ENCODE results near the gene CACNA1E.
A peak's percentile ranks its signal among the peaks of the same experiment; 100 is the strongest.

Gene CACNA1E

DNA sequence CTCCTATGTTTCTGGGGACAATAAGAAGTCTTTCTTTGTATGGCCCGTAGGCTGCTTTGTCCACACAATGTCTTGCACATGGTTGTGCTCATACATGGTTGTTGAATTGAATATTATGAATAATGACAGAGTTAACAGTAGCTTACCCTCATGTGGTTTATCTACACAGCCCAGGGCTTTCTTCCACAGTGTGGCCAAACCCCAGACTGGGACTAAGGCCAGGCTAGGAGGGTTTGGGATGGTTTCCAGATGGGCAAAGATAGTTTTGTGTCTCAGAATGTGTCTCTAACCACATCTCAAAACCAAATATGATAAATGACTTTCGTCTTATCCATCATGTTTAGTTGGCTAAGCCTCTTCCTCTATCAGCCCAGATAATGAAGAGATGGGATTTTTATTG is 65.2 kb downstream of the CACNA1E start:
- DNase-seq (ENCODE audit: low read depth) = no peak
- no peak overlapping the region for H3K4me3 ChIP-seq (ENCODE audit: low read length)
- TF ChIP-seq, protein P1, sequence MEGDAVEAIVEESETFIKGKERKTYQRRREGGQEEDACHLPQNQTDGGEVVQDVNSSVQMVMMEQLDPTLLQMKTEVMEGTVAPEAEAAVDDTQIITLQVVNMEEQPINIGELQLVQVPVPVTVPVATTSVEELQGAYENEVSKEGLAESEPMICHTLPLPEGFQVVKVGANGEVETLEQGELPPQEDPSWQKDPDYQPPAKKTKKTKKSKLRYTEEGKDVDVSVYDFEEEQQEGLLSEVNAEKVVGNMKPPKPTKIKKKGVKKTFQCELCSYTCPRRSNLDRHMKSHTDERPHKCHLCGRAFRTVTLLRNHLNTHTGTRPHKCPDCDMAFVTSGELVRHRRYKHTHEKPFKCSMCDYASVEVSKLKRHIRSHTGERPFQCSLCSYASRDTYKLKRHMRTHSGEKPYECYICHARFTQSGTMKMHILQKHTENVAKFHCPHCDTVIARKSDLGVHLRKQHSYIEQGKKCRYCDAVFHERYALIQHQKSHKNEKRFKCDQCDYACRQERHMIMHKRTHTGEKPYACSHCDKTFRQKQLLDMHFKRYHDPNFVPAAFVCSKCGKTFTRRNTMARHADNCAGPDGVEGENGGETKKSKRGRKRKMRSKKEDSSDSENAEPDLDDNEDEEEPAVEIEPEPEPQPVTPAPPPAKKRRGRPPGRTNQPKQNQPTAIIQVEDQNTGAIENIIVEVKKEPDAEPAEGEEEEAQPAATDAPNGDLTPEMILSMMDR (conservative IDR thresholded peaks at IDR 0.05; ENCODE audit: low read depth, low read length) = no peak

DNA sequence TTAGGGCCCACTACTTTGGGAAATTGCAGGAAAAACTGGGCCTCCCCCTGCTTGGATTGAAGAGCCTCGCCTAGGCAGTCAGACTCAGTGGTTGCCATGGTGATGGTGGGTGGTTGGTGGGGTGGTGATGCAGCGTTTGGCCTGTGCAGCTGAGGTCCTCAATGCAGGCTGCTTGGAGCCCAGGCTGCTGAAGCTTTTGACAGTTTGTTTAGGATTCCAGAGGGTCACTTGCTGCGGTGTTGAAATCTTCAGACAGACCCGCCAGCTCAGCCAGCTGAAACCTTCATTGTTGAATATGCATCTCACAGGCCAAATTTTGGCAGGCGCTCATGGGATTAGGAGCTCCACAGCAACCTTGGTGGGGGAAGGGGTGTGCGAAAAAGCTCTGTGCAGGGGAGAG is 67.9 kb downstream of the CACNA1E start:
- TF ChIP-seq, protein P1 (conservative IDR thresholded peaks at IDR 0.05; ENCODE audit: low read depth, low read length) = no peak
- peak; percentile 2 for DNase-seq (ENCODE audit: low read depth)
- no peak overlapping the region for H3K4me3 ChIP-seq (ENCODE audit: low read length)

DNA sequence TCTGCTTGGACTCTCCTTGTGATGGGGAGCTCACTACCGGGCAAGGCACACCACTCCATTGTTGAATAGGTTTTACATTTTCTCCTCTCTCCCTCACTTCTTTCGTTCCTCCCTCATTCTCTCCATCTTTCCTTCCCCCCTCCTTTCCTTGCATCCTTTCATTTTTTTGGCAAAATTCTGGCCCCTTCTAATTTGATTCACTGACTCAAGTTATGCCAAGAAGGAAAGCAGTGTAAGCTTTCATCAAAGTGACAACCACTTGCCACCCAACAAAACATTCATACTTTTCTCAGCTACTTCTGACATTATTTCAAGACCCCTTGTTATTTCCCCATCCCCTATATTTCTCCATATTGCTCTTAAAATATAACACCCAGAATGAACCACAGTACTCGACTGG is 68.4 kb downstream of the CACNA1E start:
- no peak overlapping the region for H3K4me3 ChIP-seq (ENCODE audit: low read length)
- DNase-seq (ENCODE audit: low read depth) = no peak
- TF ChIP-seq, protein P1 (conservative IDR thresholded peaks at IDR 0.05; ENCODE audit: low read depth, low read length) = no peak

DNA sequence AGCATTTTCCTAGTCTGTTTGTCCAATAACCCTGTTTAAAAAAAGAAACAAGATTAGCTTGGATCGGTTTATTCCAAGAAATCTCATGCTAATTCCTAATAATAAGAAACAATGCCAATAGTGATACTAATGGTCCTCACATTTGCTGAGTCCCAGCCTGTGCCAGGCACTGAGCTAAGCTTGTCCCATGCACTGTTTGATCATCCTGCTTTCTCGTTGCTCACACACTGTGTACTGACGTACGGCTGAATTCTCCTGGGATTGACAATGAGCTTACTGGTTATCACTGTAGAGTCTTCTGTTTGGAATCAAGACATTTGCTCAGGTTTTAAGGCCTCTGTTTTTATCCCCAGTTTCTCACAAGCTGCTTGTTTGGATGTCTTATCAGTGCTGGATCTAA is 71.1 kb downstream of the CACNA1E start:
- peak; percentile 4 for DNase-seq (ENCODE audit: low read depth)
- no peak overlapping the region for H3K4me3 ChIP-seq (ENCODE audit: low read length)
- TF ChIP-seq, protein P1 (conservative IDR thresholded peaks at IDR 0.05; ENCODE audit: low read depth, low read length) = no peak

DNA sequence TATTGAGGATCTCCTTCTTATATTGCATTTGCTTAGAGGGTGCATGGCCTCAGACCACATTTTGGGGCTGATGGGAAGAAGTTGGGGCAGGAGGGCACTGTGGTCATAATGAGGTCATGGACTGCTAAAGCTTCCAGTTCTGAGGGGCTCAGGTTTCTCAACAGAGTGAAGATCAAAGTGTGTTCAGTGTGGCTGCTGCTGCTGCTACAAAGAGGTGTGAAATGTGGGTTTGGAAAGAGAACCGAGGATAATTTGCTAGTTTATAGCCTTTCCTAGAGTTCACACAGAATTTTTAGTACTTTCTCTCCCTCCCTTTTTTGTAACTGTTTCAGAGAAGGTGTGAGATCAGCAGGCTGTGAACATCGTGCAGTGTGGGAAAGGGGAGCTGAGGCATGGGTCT is 73.3 kb downstream of the CACNA1E start:
- TF ChIP-seq, protein P1 (conservative IDR thresholded peaks at IDR 0.05; ENCODE audit: low read depth, low read length) = no peak
- H3K4me3 ChIP-seq (ENCODE audit: low read length) = no peak overlapping the region
- no peak for DNase-seq (ENCODE audit: low read depth)

DNA sequence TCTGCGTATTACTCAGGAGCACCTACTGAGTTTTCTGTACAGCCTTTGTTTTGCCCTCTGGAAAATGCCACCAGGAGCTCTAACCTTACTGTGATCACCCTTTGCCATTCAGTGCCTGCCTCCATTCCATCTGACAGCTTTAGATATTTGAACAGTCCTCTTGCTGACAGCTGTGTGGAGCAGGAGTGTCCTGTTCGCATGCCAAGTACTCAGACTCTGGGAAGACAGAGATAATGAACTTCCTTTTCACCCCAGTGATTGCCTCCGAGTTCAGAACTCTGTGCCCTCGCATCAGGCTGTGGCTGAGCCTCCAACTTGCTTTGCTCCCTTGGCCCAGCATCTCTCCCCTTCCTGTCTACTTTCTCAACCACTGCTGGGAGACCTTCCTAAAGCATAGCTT is 74.0 kb downstream of the CACNA1E start:
- H3K4me3 ChIP-seq (ENCODE audit: low read length) = no peak overlapping the region
- no peak for DNase-seq (ENCODE audit: low read depth)
- TF ChIP-seq, protein P1 (conservative IDR thresholded peaks at IDR 0.05; ENCODE audit: low read depth, low read length) = no peak

DNA sequence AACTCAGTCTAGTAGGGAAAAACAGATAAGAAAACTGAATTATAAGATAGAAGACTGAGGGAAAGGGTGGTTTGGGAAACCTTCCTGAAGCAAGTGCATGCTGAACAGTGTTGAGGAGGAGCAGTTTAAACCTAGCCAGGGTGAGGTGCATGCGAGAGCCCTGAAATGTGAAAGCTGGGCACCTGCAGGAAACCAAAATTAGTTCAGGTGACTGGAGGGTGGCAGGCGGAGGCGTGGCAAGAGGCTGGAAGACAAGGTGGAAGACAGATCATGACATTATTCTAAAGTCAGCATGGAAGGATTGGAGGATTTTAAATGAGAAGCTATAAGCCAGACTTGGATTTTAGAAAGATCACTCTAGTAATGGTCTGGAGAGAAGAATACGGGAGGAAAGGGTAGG is 75.1 kb downstream of the CACNA1E start:
- no peak overlapping the region for H3K4me3 ChIP-seq (ENCODE audit: low read length)
- DNase-seq (ENCODE audit: low read depth) = no peak
- TF ChIP-seq, protein P1 (conservative IDR thresholded peaks at IDR 0.05; ENCODE audit: low read depth, low read length) = no peak

Measured in retinal pigment epithelial cell (primary cell).